Suprapubic skin (tissue), 4 donors: ENCODE results near the gene EVA1A. TPM values are rescaled to one million over a fixed set of nuclear protein-coding genes. Genes with fewer than 3 reads are reported as not detected.

Experiments
- DNase-seq, 2 donors: peaks; one replicate each; pipeline ENCODE4 v3.0.0-alpha.2; 2019; ENCODE audit warnings: low spot score in 2 of 2
- H3K27ac ChIP-seq: fragments of 200-600 bp; sonication (generic); one replicate; pipeline ENCODE4 v1.5.1; 2019
- H3K27me3 ChIP-seq: fragments of 200-600 bp; sonication (generic); one replicate; pipeline ENCODE4 v1.5.1; 2019
- H3K36me3 ChIP-seq: fragments of 200-600 bp; sonication (generic); one replicate; pipeline ENCODE4 v1.5.1; 2019
- H3K4me1 ChIP-seq: fragments of 200-600 bp; sonication (generic); one replicate; pipeline ENCODE4 v1.5.1; 2019
- H3K4me3 ChIP-seq: fragments of 200-600 bp; sonication (generic); one replicate; pipeline ENCODE4 v1.5.1; 2019; ENCODE audit warnings: mild to moderate bottlenecking
- H3K9me3 ChIP-seq: fragments of 200-600 bp; sonication (generic); one replicate; pipeline ENCODE4 v1.5.1; 2019
- CTCF ChIP-seq, 2 donors: fragments of 200-600 bp in 1 of 2; fragments of 450-650 bp in 1 of 2; sonication (generic) in 1 of 2; IDR thresholded peaks; one replicate each; pipeline ENCODE4 v1.5.1; 2016 to 2019; ENCODE audit warnings: antibody characterized with exemption in 2 of 2, mild to moderate bottlenecking in 1 of 2, moderate library complexity in 1 of 2
- EP300 ChIP-seq: sonication (generic); formaldehyde crosslinking; IDR thresholded peaks from one replicate; pipeline ENCODE4 v1.6.1; 2017; ENCODE audit warnings: antibody characterized with exemption
- POLR2A ChIP-seq, 2 donors: fragments of 450-650 bp; IDR thresholded peaks; one replicate each; pipeline ENCODE4 v1.6.1; 2017; ENCODE audit warnings: antibody characterized with exemption in 2 of 2, mild to moderate bottlenecking in 2 of 2, moderate library complexity in 2 of 2
- POLR2AphosphoS5 ChIP-seq, 3 donors: sonication (generic); formaldehyde crosslinking; IDR thresholded peaks; one replicate each; pipeline ENCODE4 v1.6.1; 2017; ENCODE audit warnings: antibody characterized with exemption in 3 of 3
- WGBS: methylation state at CpG from one replicate; pipeline ENCODE4 v1.1.5; 2018; 5-methylcytosine and 5-hydroxymethylcytosine counted together
- total RNA-seq, 4 donors: library from RNA; depleted of rRNA; stranded (reverse); fragments of >200 nt; gene quantifications; one replicate each; pipeline ENCODE4 v1.1.0, GENCODE V29; 2016

The EVA1A gene
- total RNA-seq, 4 donors from 2014 or later, result 5.7 to 11.4 (median 7.9) TPM

GRCh38 chr2:75596784-75597183 lies 36.0 kb upstream of the EVA1A start:
- H3K27me3 ChIP-seq, result no peaks in the 10 kb centered on the region
- 82% methylated on average over 4 of the region's 4 CpGs for WGBS
- no peak for DNase-seq
- no peaks in the 10 kb centered on the region for H3K9me3 ChIP-seq
- peaks cover 12% of the 10 kb centered on the region for H3K4me1 ChIP-seq
- H3K4me3 ChIP-seq, result no peak overlapping the region
- H3K27ac ChIP-seq, result no peak overlapping the region
- no peaks in the 10 kb centered on the region for H3K36me3 ChIP-seq
- no peak for TF ChIP-seq CTCF (IDR thresholded peaks at IDR 0.05)
- TF ChIP-seq POLR2AphosphoS5 (IDR thresholded peaks at IDR 0.05), result no peak
- no peak for TF ChIP-seq EP300
- TF ChIP-seq POLR2A (IDR thresholded peaks at IDR 0.05), result no peak

GRCh38 chr2:75595541-75596395 lies 35.0 kb upstream of the EVA1A start:
- Histone ChIP-seq H3K9me3 (no peaks in the 10 kb centered on the region), H3K4me1 (peaks cover 16% of the 10 kb centered on the region), H3K27ac (no peak overlapping the region), H3K27me3 (no peaks in the 10 kb centered on the region), H3K4me3 (no peak overlapping the region), H3K36me3 (no peaks in the 10 kb centered on the region)
- no peak for DNase-seq
- TF ChIP-seq EP300 (no peak), POLR2A (IDR thresholded peaks at IDR 0.05) (no peak), POLR2AphosphoS5 (IDR thresholded peaks at IDR 0.05) (no peak), CTCF (IDR thresholded peaks at IDR 0.05) (no peak)
- WGBS, result 73% methylated on average over 1 of the region's 1 CpG

- no peak for DNase-seq
- H3K4me3 ChIP-seq, result no peak overlapping the region
- 77% methylated on average over 3 of the region's 3 CpGs for WGBS
- H3K27ac ChIP-seq, result no peak overlapping the region
- H3K36me3 ChIP-seq, result no peaks in the 10 kb centered on the region
- H3K27me3 ChIP-seq, result no peaks in the 10 kb centered on the region
- peaks cover 16% of the 10 kb centered on the region for H3K4me1 ChIP-seq
- no peaks in the 10 kb centered on the region for H3K9me3 ChIP-seq
- TF ChIP-seq CTCF (IDR thresholded peaks at IDR 0.05), result no peak
- no peak for TF ChIP-seq POLR2AphosphoS5 (IDR thresholded peaks at IDR 0.05)
- no peak for TF ChIP-seq EP300
These were observed 33.9 kb upstream of the EVA1A start for GRCh38 chr2:75594596-75594995.

GRCh38 chr2:75592888-75593287 lies 32.1 kb upstream of the EVA1A start:
- no peak for DNase-seq
- no peak overlapping the region for H3K4me3 ChIP-seq
- TF ChIP-seq CTCF (IDR thresholded peaks at IDR 0.05), result no peak
- no peak for TF ChIP-seq POLR2AphosphoS5 (IDR thresholded peaks at IDR 0.05)
- no peak for TF ChIP-seq POLR2A (IDR thresholded peaks at IDR 0.05)
- TF ChIP-seq EP300, result no peak
- no peaks in the 10 kb centered on the region for H3K27me3 ChIP-seq
- peak overlapping the region; percentile 59 for H3K27ac ChIP-seq
- H3K9me3 ChIP-seq, result no peaks in the 10 kb centered on the region
- no peaks in the 10 kb centered on the region for H3K36me3 ChIP-seq
- WGBS, result 76% methylated on average over 5 of the region's 5 CpGs
- peaks cover 16% of the 10 kb centered on the region for H3K4me1 ChIP-seq

- H3K27ac ChIP-seq, result peak overlapping the region; percentile 59
- H3K36me3 ChIP-seq, result no peaks in the 10 kb centered on the region
- DNase-seq, result no peak
- TF ChIP-seq POLR2AphosphoS5 (IDR thresholded peaks at IDR 0.05) (peak in 1 of 3 donors; percentile 27), EP300 (no peak), POLR2A (IDR thresholded peaks at IDR 0.05) (no peak)
- H3K9me3 ChIP-seq, result no peaks in the 10 kb centered on the region
- 38% methylated on average over 4 of the region's 4 CpGs for WGBS
- H3K4me1 ChIP-seq, result peaks cover 16% of the 10 kb centered on the region
- no peak overlapping the region for H3K4me3 ChIP-seq
- H3K27me3 ChIP-seq, result no peaks in the 10 kb centered on the region
These were observed 31.3 kb upstream of the EVA1A start for GRCh38 chr2:75592030-75592429.
